ENCODE measurements around the gene IQCE.
"Not testable (repeated sequence)": the region's sequence is repeated elsewhere in the genome, so short reads cannot be mapped to it uniquely, and the experiment has no call there.

DNA sequence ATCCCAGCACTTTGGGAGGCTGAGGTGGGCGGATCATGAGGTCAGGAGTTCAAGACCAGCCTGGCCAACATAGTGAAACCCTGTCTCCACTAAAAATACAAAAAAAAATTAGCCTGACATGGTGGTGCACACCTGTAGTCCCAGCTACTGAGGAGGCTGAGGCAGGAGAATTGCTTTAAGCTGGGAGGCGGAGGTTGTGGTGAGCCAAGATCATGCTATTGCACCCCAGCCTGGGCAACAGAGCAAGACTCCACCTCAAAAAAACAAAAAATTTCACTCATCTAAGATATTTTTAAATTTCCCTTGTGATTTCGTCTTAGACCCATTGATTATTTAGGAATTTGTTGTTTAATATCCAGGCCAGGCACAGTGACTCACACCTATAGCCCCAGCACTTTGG, 5.2 kb downstream of the IQCE start:
- TF ChIP-seq, protein P1, sequence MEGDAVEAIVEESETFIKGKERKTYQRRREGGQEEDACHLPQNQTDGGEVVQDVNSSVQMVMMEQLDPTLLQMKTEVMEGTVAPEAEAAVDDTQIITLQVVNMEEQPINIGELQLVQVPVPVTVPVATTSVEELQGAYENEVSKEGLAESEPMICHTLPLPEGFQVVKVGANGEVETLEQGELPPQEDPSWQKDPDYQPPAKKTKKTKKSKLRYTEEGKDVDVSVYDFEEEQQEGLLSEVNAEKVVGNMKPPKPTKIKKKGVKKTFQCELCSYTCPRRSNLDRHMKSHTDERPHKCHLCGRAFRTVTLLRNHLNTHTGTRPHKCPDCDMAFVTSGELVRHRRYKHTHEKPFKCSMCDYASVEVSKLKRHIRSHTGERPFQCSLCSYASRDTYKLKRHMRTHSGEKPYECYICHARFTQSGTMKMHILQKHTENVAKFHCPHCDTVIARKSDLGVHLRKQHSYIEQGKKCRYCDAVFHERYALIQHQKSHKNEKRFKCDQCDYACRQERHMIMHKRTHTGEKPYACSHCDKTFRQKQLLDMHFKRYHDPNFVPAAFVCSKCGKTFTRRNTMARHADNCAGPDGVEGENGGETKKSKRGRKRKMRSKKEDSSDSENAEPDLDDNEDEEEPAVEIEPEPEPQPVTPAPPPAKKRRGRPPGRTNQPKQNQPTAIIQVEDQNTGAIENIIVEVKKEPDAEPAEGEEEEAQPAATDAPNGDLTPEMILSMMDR (IDR thresholded peaks at IDR 0.05) = not testable (repeated sequence)
- not testable (repeated sequence) for TF ChIP-seq POLR2A (IDR thresholded peaks at IDR 0.05)
